ENCODE data around the gene TAAR8.
"Not testable (repeated sequence)": the region's sequence is repeated elsewhere in the genome, so short reads cannot be mapped to it uniquely, and the experiment has no call there.

Gene TAAR8

GRCh38 chr6:132548746-132549463, 3.6 kb upstream of the TAAR8 start:
- no peak for DNase-seq

- no peak for DNase-seq
These were observed 1.3 kb upstream of the TAAR8 start for GRCh38 chr6:132551214-132551613.

DNA sequence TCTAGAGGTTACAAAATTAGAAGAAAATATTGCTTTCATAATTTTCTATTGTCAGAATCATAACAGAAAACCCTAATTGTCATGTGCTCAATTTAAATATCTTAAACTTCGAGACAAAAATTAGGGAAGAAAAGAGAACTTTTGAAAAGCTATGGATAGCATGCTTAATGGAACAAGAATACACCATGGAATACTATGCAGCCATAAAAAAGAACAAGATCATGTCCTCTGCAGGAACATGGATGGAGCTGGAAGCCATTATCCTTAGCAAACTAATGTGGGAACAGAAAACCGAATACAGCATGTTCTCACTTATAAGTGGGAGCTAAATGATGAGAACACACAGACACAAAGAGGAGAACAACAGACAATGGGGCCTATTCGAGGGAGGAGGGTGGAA, 7.6 kb downstream of the TAAR8 start:
- not testable (repeated sequence) for DNase-seq

DNA sequence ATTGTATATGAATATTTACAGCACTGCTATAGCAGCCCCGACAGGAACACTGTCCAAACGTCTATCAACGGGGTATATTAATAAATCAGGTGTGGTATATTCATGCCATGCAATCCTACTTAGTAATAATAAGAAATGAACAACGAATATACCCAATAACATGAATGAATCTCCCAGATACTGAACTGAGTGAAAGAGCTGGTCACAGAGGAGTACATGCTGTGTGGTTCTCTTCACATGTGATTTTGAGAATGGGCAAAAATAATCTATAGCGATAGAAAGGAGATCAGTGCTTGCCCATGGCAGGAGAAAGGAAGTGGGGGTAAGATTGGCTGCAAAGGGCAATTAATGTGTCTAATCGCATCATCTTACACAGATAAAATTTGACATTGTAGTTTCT, 13.9 kb downstream of the TAAR8 start:
- DNase-seq, result no peak

- no peak for DNase-seq
These were observed 15.1 kb downstream of the TAAR8 start for GRCh38 chr6:132567566-132567965.

DNA sequence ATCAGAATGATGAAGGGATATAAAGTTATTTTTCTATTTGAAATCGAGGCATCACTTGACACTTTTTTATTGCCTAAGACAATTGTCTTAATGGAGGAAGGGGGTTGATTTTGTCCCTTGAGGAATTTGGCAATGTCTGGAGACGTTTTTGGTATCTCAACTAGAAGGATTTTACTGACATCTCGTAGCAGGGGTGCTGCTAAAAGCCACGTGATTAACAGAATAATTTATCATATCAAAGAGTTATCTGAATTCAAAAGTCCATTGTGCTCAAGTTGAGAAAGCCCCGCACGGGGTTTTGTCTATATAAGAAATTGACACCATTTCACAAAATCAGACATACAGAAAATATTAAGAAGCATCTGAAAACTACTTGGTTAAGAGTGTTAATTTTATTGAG, 16.1 kb downstream of the TAAR8 start:
- DNase-seq, result no peak

DNA sequence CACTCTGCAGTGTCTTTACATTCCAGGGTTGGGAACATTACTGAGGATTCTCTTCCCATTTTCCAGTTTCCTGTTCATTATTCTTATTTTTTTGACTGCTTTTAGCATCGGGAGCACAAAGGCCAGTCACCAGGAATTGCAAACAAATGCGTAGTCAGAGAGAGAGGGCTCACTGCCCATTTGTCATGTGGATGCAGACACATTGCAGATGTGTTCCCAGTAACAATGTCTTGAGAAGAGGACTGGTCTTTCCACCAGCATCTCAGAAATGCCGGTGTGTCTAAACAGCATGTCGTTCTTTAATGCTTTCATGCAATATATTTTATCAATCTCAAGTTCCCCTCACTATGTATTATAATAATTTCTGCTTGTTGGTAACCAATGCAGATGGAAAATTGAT, 16.7 kb downstream of the TAAR8 start:
- no peak for DNase-seq

DNA sequence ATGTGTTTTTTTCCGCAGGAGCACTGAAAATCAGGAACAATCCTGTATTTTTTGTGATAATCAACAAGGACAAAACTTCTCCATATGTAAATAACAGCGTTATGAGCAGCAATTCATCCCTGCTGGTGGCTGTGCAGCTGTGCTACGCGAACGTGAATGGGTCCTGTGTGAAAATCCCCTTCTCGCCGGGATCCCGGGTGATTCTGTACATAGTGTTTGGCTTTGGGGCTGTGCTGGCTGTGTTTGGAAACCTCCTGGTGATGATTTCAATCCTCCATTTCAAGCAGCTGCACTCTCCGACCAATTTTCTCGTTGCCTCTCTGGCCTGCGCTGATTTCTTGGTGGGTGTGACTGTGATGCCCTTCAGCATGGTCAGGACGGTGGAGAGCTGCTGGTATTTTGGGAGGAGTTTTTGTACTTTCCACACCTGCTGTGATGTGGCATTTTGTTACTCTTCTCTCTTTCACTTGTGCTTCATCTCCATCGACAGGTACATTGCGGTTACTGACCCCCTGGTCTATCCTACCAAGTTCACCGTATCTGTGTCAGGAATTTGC, 17.8 kb downstream of the TAAR8 start, which contains the start of gene TAAR6:
Gene TAAR6 (plus strand): TSS at position 102 of the 557 bp plus-strand sequence. CDS start 0 bp downstream, at position 102.
- no peak for DNase-seq

DNA sequence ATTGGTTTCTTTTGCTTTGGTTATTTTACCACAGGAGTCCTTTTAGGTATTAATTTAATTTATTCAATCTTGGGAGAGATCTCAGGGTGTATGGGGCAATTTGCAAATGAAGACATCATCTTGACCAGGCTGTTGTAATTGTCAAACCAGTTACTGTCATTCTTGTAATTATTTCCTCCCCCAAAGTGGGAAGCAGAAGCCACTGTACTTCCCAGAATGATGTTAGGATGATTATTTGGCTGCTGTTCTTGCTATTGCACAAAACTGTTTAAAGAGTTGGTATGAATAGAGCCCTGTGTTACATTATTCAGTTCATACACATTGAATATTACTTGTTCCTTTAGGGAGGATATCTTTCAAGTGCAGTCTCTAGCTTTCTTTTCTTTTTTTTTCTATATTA, 19.3 kb downstream of the TAAR8 start:
- DNase-seq, result no peak

DNA sequence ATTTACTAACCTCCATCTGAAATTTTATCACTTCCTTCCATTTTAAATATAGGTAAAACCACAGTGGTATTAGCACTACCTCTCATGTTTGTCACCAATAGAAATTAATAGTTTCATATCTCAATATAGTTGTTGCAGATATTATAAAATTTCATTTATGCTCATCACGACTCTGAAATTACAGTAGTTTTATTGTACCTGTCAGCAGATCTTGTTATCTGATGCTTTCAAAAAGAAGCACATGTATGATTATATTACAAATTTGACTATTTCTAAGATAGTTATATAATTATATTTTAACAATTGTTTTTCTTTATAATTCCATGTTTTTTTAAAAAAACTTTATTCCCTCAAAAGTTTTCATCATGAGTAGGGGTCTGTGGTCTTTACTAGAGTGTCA, 32.2 kb downstream of the TAAR8 start:
- DNase-seq, result no peak

DNA sequence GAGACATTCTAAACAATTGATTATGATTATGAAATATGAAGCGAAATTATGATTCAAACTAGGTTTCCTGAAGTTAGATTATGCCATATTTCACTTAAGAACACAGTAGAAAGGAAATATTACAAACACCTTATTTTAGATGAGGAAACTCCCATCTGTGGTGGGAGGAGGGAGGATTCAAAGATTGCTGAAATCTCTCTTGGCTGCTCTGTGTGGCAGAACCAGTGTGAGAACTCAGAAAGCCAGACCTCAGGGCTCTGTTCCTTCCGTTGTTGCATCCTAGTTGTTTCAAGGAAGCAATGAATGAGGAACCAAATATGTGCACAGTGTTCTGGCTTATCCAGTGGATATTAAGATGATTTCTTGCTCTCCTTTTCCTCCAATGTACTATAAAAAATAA, 35.0 kb downstream of the TAAR8 start:
- DNase-seq, result no peak

- no peak for DNase-seq
These were observed 37.0 kb downstream of the TAAR8 start, which contains the start of gene TAAR5 for GRCh38 chr6:132589454-132589853. TSS of gene TAAR5 (minus strand) at chr6:132589741. CDS start at chr6:132589686, 55 bp downstream.

DNA sequence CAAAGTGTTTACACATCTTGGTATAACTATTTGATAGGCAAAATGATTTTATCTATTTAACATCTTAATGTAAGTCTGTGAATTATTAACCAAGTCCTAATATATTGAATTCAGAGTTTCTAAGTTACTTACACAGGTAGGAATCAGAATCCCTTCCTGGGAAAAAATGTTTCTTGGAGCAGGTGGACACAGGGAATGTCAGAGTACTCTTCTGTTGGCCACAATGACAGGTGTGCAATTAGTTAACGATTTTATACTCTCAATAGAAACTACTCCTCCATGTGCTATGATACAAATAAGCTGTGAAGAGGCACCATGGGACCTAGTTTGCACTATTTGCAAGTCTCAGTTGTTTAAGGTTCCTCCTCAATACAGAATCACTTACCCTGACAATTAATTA, 37.9 kb downstream of the TAAR8 start:
- peak; percentile 44 for DNase-seq

- DNase-seq, result no peak
These were observed 40.4 kb downstream of the TAAR8 start for GRCh38 chr6:132592855-132593254.

GRCh38 chr6:132596201-132596600, 43.7 kb downstream of the TAAR8 start:
- DNase-seq, result no peak

- no peak for DNase-seq
These were observed 46.0 kb downstream of the TAAR8 start for GRCh38 chr6:132598473-132598872.

GRCh38 chr6:132600900-132601299, 48.4 kb downstream of the TAAR8 start:
- DNase-seq, result not testable (repeated sequence)

Measured in NCI-H1105 (cell line).